H1 (cell line): ENCODE results near the gene ZNF609. TPM values are rescaled to one million over a fixed set of nuclear protein-coding genes. Genes with fewer than 3 reads are reported as not detected.

Source experiments
- CTCF ChIA-PET: fragments of 300-600 bp; sonication (Branson Sonifier 250); formaldehyde crosslinking; loops from one replicate; lab custom pipeline; 2021; ENCODE audit not compliant: partially characterized antibody; lab: Charles Lee
- POLR2A ChIA-PET: fragments of 300-600 bp; sonication (Branson Sonifier 250); formaldehyde crosslinking; loops from one replicate; lab custom pipeline; 2021; ENCODE audit warnings: inconsistent platforms; ENCODE audit not compliant: partially characterized antibody; lab: Charles Lee
- DNase-seq, 2 experiments: peaks; one replicate each; pipeline versions ENCODE4 v3.0.0 to v3.0.0-alpha.2; 2010 to 2022; ENCODE audit warnings: low spot score in 2 of 2, low read depth in 1 of 2, mixed read lengths in 1 of 2
- FAIRE-seq: peaks from 2 replicates; lab custom pipeline; 2011; peaks lifted over from hg19 to GRCh38; lab: Jason Lieb, UNC
- H2AFZ ChIP-seq: 2 replicates; pipeline ENCODE4 v1.8.1; 2012; ENCODE audit warnings: low read length, inconsistent platforms
- H2AK5ac ChIP-seq: 2 replicates; pipeline ENCODE4 v1.6.1; 2013; ENCODE audit warnings: low read depth, low read length
- H2BK120ac ChIP-seq: replicated peaks from 2 replicates; pipeline ENCODE3; 2013; ENCODE audit warnings: low read depth, low read length, inconsistent platforms
- H2BK12ac ChIP-seq: 2 replicates; pipeline ENCODE4 v1.6.1; 2013; ENCODE audit warnings: low read depth, low read length
- H2BK15ac ChIP-seq: 2 replicates; pipeline ENCODE4 v1.6.1; 2013; ENCODE audit warnings: low read length
- H2BK20ac ChIP-seq: 2 replicates; pipeline ENCODE4 v1.6.1; 2013; ENCODE audit warnings: low read length
- H2BK5ac ChIP-seq: 2 replicates; pipeline ENCODE4 v1.6.1; 2013; ENCODE audit warnings: low read depth, low read length
- H3K14ac ChIP-seq: 2 replicates; pipeline ENCODE4 v1.6.1; 2013; ENCODE audit warnings: inconsistent platforms; ENCODE audit not compliant: insufficient read length
- H3K18ac ChIP-seq: 2 replicates; pipeline ENCODE4 v1.6.1; 2013; ENCODE audit warnings: low read length; ENCODE audit errors: extremely low read depth
- H3K23ac ChIP-seq: 2 replicates; pipeline ENCODE4 v1.6.1; 2013; ENCODE audit warnings: inconsistent platforms; ENCODE audit not compliant: insufficient read length
- H3K23me2 ChIP-seq: 2 replicates; pipeline ENCODE4 v1.6.1; 2013; ENCODE audit warnings: low read depth, low read length
- H3K27ac ChIP-seq: 2 replicates; pipeline ENCODE4 v1.6.1; 2011; ENCODE audit warnings: low read depth, low read length, inconsistent platforms
- H3K27me3 ChIP-seq, 4 experiments: replicated peaks in 1 of 4; 1 replicate in 1 of 4; 2 replicates in 3 of 4; pipeline versions ENCODE4 v1.6.1 to v1.8.1; 2011 to 2013; ENCODE audit warnings: low read length in 3 of 4, mild to moderate bottlenecking in 3 of 4, inconsistent platforms in 2 of 4, mixed read lengths in 2 of 4, moderate library complexity in 1 of 4; ENCODE audit not compliant: control insufficient read depth in 3 of 4, insufficient read depth in 3 of 4; ENCODE audit errors: extremely low read depth in 1 of 4
- H3K36me3 ChIP-seq, 4 experiments: 2 replicates each; pipeline versions ENCODE4 v1.6.1 to v1.8.1; 2011 to 2013; ENCODE audit warnings: mild to moderate bottlenecking in 4 of 4, low read length in 3 of 4, moderate library complexity in 2 of 4, control low read depth in 1 of 4, inconsistent platforms in 1 of 4; ENCODE audit not compliant: insufficient read depth in 4 of 4, control insufficient read depth in 2 of 4
- H3K4ac ChIP-seq: replicated peaks from 2 replicates; pipeline ENCODE3; 2013; ENCODE audit warnings: low read length, low read depth, mixed read lengths, inconsistent platforms; ENCODE audit not compliant: insufficient read length
- H3K4me1 ChIP-seq, 4 experiments: replicated peaks in 1 of 4; 1 replicate in 1 of 4; 2 replicates in 3 of 4; pipeline versions ENCODE4 v1.6.1 to v1.8.1; 2011 to 2013; ENCODE audit warnings: low read length in 3 of 4, inconsistent platforms in 2 of 4, mixed read lengths in 1 of 4; ENCODE audit not compliant: insufficient read depth in 4 of 4, control insufficient read depth in 3 of 4
- H3K4me2 ChIP-seq, 2 experiments: 2 replicates each; pipeline versions ENCODE4 v1.6.1 to v1.8.1; 2011 to 2013; ENCODE audit warnings: low read depth in 2 of 2, low read length in 2 of 2, control low read depth in 1 of 2, inconsistent platforms in 1 of 2, mild to moderate bottlenecking in 1 of 2; ENCODE audit not compliant: insufficient read depth in 1 of 2
- H3K4me3 ChIP-seq, 4 experiments: fragments of 200-600, 300-600 bp in 1 of 4; sonication (generic), shearing (Covaris generic), sonication (Bioruptor Twin) in 1 of 4; 2 replicates each; pipeline versions ENCODE4 v1.5.1 to v1.8.1; 2011 to 2016; ENCODE audit warnings: low read length in 4 of 4, low read depth in 3 of 4, control low read depth in 2 of 4, inconsistent platforms in 2 of 4, mild to moderate bottlenecking in 2 of 4, mixed read lengths in 1 of 4, moderate library complexity in 1 of 4; ENCODE audit not compliant: insufficient read depth in 2 of 4; ENCODE audit errors: extremely low read depth in 1 of 4
- H3K56ac ChIP-seq: replicated peaks from 2 replicates; pipeline ENCODE3; 2013; ENCODE audit warnings: low read depth, mild to moderate bottlenecking, mixed read lengths, low read length, inconsistent platforms; ENCODE audit not compliant: insufficient read length
- H3K79me1 ChIP-seq: 2 replicates; pipeline ENCODE4 v1.6.1; 2013; ENCODE audit warnings: low read depth, low read length, control low read depth
- H3K79me2 ChIP-seq, 2 experiments: 2 replicates each; pipeline versions ENCODE4 v1.6.1 to v1.8.1; 2012 to 2013; ENCODE audit warnings: low read length in 2 of 2, mild to moderate bottlenecking in 2 of 2, inconsistent platforms in 1 of 2; ENCODE audit not compliant: insufficient read depth in 2 of 2, control insufficient read depth in 1 of 2
- H3K9ac ChIP-seq, 4 experiments: replicated peaks in 1 of 4; 1 replicate in 1 of 4; 2 replicates in 3 of 4; pipeline versions ENCODE4 v1.6.1 to v1.8.1; 2011 to 2013; ENCODE audit warnings: low read depth in 3 of 4, low read length in 3 of 4, control low read depth in 2 of 4, mild to moderate bottlenecking in 2 of 4, moderate library complexity in 2 of 4, inconsistent platforms in 1 of 4; ENCODE audit errors: extremely low read depth in 1 of 4
- H3K9me3 ChIP-seq, 2 experiments: 2 replicates each; pipeline versions ENCODE4 v1.6.1 to v1.8.1; 2012 to 2013; ENCODE audit warnings: mild to moderate bottlenecking in 2 of 2, moderate library complexity in 2 of 2, control low read depth in 1 of 2, inconsistent platforms in 1 of 2, low read depth in 1 of 2, low read length in 1 of 2, mixed read lengths in 1 of 2; ENCODE audit not compliant: insufficient read depth in 2 of 2
- H4K20me1 ChIP-seq, 2 experiments: replicated peaks in 1 of 2; 2 replicates each; pipeline versions ENCODE3 to v1.8.1; 2011 to 2013; ENCODE audit warnings: inconsistent platforms in 2 of 2, low read length in 2 of 2, mild to moderate bottlenecking in 1 of 2; ENCODE audit not compliant: insufficient read depth in 2 of 2, control insufficient read depth in 1 of 2
- H4K5ac ChIP-seq: 2 replicates; pipeline ENCODE4 v1.6.1; 2013; ENCODE audit warnings: low read length, low read depth, mixed read lengths, inconsistent platforms; ENCODE audit not compliant: insufficient read length
- H4K8ac ChIP-seq: 2 replicates; pipeline ENCODE4 v1.8.0; 2013; ENCODE audit warnings: mild to moderate bottlenecking, moderate library complexity, low read length, inconsistent platforms; ENCODE audit not compliant: insufficient read depth; ENCODE audit errors: extremely low read depth
- H4K91ac ChIP-seq: replicated peaks from 2 replicates; pipeline ENCODE3; 2013; ENCODE audit warnings: low read length, mixed read lengths, inconsistent platforms; ENCODE audit not compliant: insufficient read length
- BCL11A ChIP-seq, 2 experiments: IDR thresholded peaks; one replicate each; pipeline ENCODE4 v1.6.1; 2011; ENCODE audit warnings: low read depth in 2 of 2, low read length in 2 of 2, mild to moderate bottlenecking in 2 of 2
- CBX5 ChIP-seq: fragments of 300-800, 300-1000 bp; sonication (generic); IDR thresholded peaks from 2 replicates; pipeline ENCODE4 v1.7.1; 2016; ENCODE audit warnings: antibody characterized with exemption, low read length, low read depth
- CHD1 ChIP-seq: IDR thresholded peaks from 2 replicates; pipeline ENCODE4 v1.6.1; 2012; ENCODE audit warnings: low read depth, low read length, improper control_type of control experiment
- JUN ChIP-seq: IDR thresholded peaks from 2 replicates; pipeline ENCODE4 v1.6.1; 2011; ENCODE audit warnings: low read depth, mild to moderate bottlenecking, improper control_type of control experiment, low read length
- KDM4A ChIP-seq: IDR thresholded peaks from one replicate; pipeline ENCODE4 v1.7.1; 2012; ENCODE audit warnings: low read depth, mild to moderate bottlenecking, moderate library complexity, low read length, inconsistent platforms; ENCODE audit not compliant: severe bottlenecking
- PHF8 ChIP-seq: fragments of 200-600 bp; sonication (generic); conservative IDR thresholded peaks from 2 replicates; pipeline ENCODE4 v1.7.1; 2012; ENCODE audit warnings: low read depth, mild to moderate bottlenecking, inconsistent platforms, low read length, moderate library complexity
- POLR2AphosphoS5 ChIP-seq: IDR thresholded peaks from 2 replicates; pipeline ENCODE4 v1.6.1; 2011; ENCODE audit warnings: low read depth, low read length
- RXRA ChIP-seq: IDR thresholded peaks from 2 replicates; pipeline ENCODE4 v1.6.1; 2011; ENCODE audit warnings: low read depth, mild to moderate bottlenecking, low read length, moderate library complexity; ENCODE audit not compliant: insufficient read depth
- SIN3A ChIP-seq, 2 experiments: IDR thresholded peaks in 1 of 2; conservative IDR thresholded peaks in 1 of 2; 2 replicates each; pipeline ENCODE4 v1.6.1; 2011 to 2012; ENCODE audit warnings: low read length in 2 of 2, improper control_type of control experiment in 1 of 2, low read depth in 1 of 2, mild to moderate bottlenecking in 1 of 2
- SP1 ChIP-seq: IDR thresholded peaks from 2 replicates; pipeline ENCODE4 v1.6.1; 2011; ENCODE audit warnings: low read depth, low read length
- SP4 ChIP-seq: IDR thresholded peaks from 2 replicates; pipeline ENCODE4 v1.6.1; 2012; ENCODE audit warnings: low read length, inconsistent platforms
- TAF1 ChIP-seq: IDR thresholded peaks from 2 replicates; pipeline ENCODE4 v1.6.1; 2011; ENCODE audit warnings: mild to moderate bottlenecking, low read depth, low read length
- WGBS, 2 experiments: shearing (Covaris generic) in 1 of 2; methylation state at CpG; one replicate each; pipeline versions ENCODE4 v1.1.6 to v1.1.7; 2013 to 2015; ENCODE audit warnings: low lambda C conversion rate in 2 of 2, mixed read lengths in 2 of 2, inconsistent platforms in 1 of 2, low coverage in 1 of 2, missing lambda C conversion rate in 1 of 2; ENCODE audit not compliant: insufficient replicate concordance in 2 of 2, insufficient coverage in 1 of 2, insufficient read length in 1 of 2; ENCODE audit errors: extremely low coverage in 1 of 2, missing lambda C conversion rate in 1 of 2; 5-methylcytosine and 5-hydroxymethylcytosine counted together
- polyA plus RNA-seq, 7 experiments: library from polyadenylated mRNA; depleted of rRNA in 3 of 7; stranded (reverse) in 5 of 7; unstranded in 2 of 7; fragments of >200 nt in 5 of 7; fragments of 200-250 nt in 2 of 7; gene quantifications; 1 replicate in 5 of 7; 2 replicates in 1 of 7; 4 replicates in 1 of 7; pipeline versions ENCODE4 v1.2.1 to v1.2.3, GENCODE V29; 2011 to 2013; ENCODE audit warnings: missing spikeins in 2 of 7, mixed read lengths in 2 of 7
- total RNA-seq: library from RNA; stranded (reverse); fragmentation: NEBNext Ultra II Directional; extraction: Animal tissue kit (Norgen Biotek cat#: 25700); gene quantifications from 2 replicates; pipeline ENCODE4 v1.2.1, GENCODE V29; 2021

Gene ZNF609
- total and polyA plus RNA-seq, 2 of the 8 experiments (the other 6 are each of a cell fraction or from before 2014, with no cell fraction given), result 15.5 to 47.8 TPM

GRCh38 chr15:64466408-64467141 lies 6.2 kb downstream of the ZNF609 start:
- FAIRE-seq, result no peak
- 0 out of 4 replicates have a peak overlapping the region, but pooled peaks of 1 of the 2 experiments have one; percentile 9 for H3K4me2 ChIP-seq
- TF ChIP-seq SIN3A (conservative IDR thresholded peaks at IDR 0.05 in 1 of 2, IDR thresholded peaks at IDR 0.05 in 1 of 2; ENCODE audit: low read depth in 1 of 2, low read length in 2 of 2) (no peak), JUN (no peak), SP1 (no peak), SP4 (no peak), CHD1 (no peak), TAF1 (no peak), BCL11A (IDR thresholded peaks at IDR 0.05; ENCODE audit: low read depth in 2 of 2, low read length in 2 of 2) (no peak), POLR2AphosphoS5 (no peak), RXRA (no peak), PHF8 (no peak), KDM4A (no peak), CBX5 (no peak)

More at GRCh38 chr15:64466408-64467141, 6.2 kb downstream of the ZNF609 start:
- 88% methylated on average over 4 of the region's 4 CpGs; no CpG with 5 or more reads in 1 of the 2 experiments for WGBS, 2 experiments
- no peak overlapping the region for H3K27ac ChIP-seq
- H3K79me2 ChIP-seq, result peaks cover 35 to 98% of the 10 kb centered on the region in 2 experiments
- no peak overlapping the region for H3K14ac ChIP-seq
- no peaks in the 10 kb centered on the region for H3K27me3 ChIP-seq
- H2AFZ ChIP-seq, result no peak overlapping the region
- H4K5ac ChIP-seq, result no peak overlapping the region
- no peak overlapping the region for H2BK12ac ChIP-seq
- no peak overlapping the region for H3K18ac ChIP-seq
- H3K56ac ChIP-seq, result no peak overlapping the region
- ChIA-PET CTCF (interaction anchor here (0.5 to 1.2 kb wide), 5 partner anchors 25 to 314 kb away, joined by 3 to 5 read pairs (median 4); no protein-coding TSS in a partner anchor), POLR2A (interaction anchor here (1.1 to 7.1 kb wide), 3 partner anchors 11 to 95 kb away, joined by 3 to 43 read pairs (median 4); no protein-coding TSS in a partner anchor)
- no peak overlapping the region for H2BK120ac ChIP-seq
- peaks cover 2 to 14% (median 11%) of the 10 kb centered on the region in 4 experiments for H3K4me1 ChIP-seq
- no peak for DNase-seq
- peaks cover 13 to 21% of the 10 kb centered on the region in 2 experiments for H4K20me1 ChIP-seq
- H3K23me2 ChIP-seq, result no peaks in the 10 kb centered on the region; the same call in 1 of the 2 replicates
- no peak overlapping the region for H3K4me3 ChIP-seq
- H3K4ac ChIP-seq, result no peak overlapping the region
- no peaks in the 10 kb centered on the region for H3K9me3 ChIP-seq
- no peak overlapping the region for H2BK15ac ChIP-seq
- H4K8ac ChIP-seq, result no peak overlapping the region
- no peak overlapping the region for H2BK20ac ChIP-seq
- peaks cover 0 to 2% (median 0%) of the 10 kb centered on the region in 4 experiments; a peak in 1 of 8 replicates for H3K36me3 ChIP-seq
- H3K23ac ChIP-seq, result no peak overlapping the region
- H2BK5ac ChIP-seq, result no peak overlapping the region
- no peak overlapping the region for H2AK5ac ChIP-seq
- H3K79me1 ChIP-seq, result peaks cover 6% of the 10 kb centered on the region; the same call in 1 of the 2 replicates
- H3K9ac ChIP-seq, result no peak overlapping the region; a peak in 2 of 7 replicates
- H4K91ac ChIP-seq, result no peak overlapping the region
